CD14-positive monocyte (primary cell): Measurements from ENCODE around the gene KCNN3. TPM values are rescaled to one million over a fixed set of nuclear protein-coding genes. Genes with fewer than 3 reads are reported as not detected.

ENCODE experiments used
- DNase-seq, 3 donors: peaks; one replicate each; pipeline ENCODE4 v3.0.0-alpha.2; 2011 to 2022
- H2AFZ ChIP-seq: 2 replicates; pipeline ENCODE4 v1.6.0; 2012; ENCODE audit warnings: mild to moderate bottlenecking, low read depth, low read length, inconsistent platforms; ENCODE audit not compliant: insufficient read depth, poor library complexity, severe bottlenecking
- H3K27ac ChIP-seq, 2 donors: 1 replicate in 1 of 2; 2 replicates in 1 of 2; pipeline ENCODE4 v1.5.1; 2012 to 2013; ENCODE audit warnings: low read length in 2 of 2, control low read depth in 1 of 2, inconsistent platforms in 1 of 2, low read depth in 1 of 2, mild to moderate bottlenecking in 1 of 2
- H3K27me3 ChIP-seq, 2 donors: one replicate each; pipeline versions ENCODE4 v1.6.0 to v1.6.1; 2011 to 2013; ENCODE audit warnings: low read length in 2 of 2; ENCODE audit not compliant: control insufficient read depth in 2 of 2, insufficient read depth in 2 of 2
- H3K36me3 ChIP-seq, 2 donors: replicated peaks in 1 of 2; 1 replicate in 1 of 2; 2 replicates in 1 of 2; pipeline versions ENCODE4 v1.5.1 to v1.6.1; 2012 to 2013; ENCODE audit warnings: low read length in 2 of 2, control low read depth in 1 of 2, inconsistent platforms in 1 of 2, mild to moderate bottlenecking in 1 of 2; ENCODE audit not compliant: insufficient read depth in 2 of 2, control insufficient read depth in 1 of 2
- H3K4me1 ChIP-seq, 2 donors: 1 replicate in 1 of 2; 2 replicates in 1 of 2; pipeline versions ENCODE4 v1.5.1 to v1.6.1; 2012 to 2013; ENCODE audit warnings: low read length in 2 of 2, control low read depth in 1 of 2, inconsistent platforms in 1 of 2, mild to moderate bottlenecking in 1 of 2, moderate library complexity in 1 of 2; ENCODE audit not compliant: insufficient read depth in 2 of 2, control insufficient read depth in 1 of 2
- H3K4me2 ChIP-seq: replicated peaks from 2 replicates; pipeline ENCODE3; 2012; ENCODE audit warnings: low read length, moderate library complexity, mild to moderate bottlenecking; ENCODE audit not compliant: poor library complexity, severe bottlenecking; ENCODE audit errors: extremely low read depth
- H3K4me3 ChIP-seq, 3 experiments: fragments of 200-600 bp in 1 of 3; sonication (generic) in 1 of 3; replicated peaks in 1 of 3; 1 replicate in 2 of 3; 2 replicates in 1 of 3; pipeline ENCODE4 v1.5.1; 2011 to 2013; ENCODE audit warnings: low read length in 3 of 3, mild to moderate bottlenecking in 3 of 3, control low read depth in 2 of 3, low read depth in 2 of 3, inconsistent platforms in 1 of 3, moderate library complexity in 1 of 3
- H3K79me2 ChIP-seq: 2 replicates; pipeline ENCODE4 v1.6.0; 2012; ENCODE audit warnings: mild to moderate bottlenecking, control low read depth, inconsistent platforms, low read length, moderate library complexity; ENCODE audit not compliant: insufficient read depth
- H3K9ac ChIP-seq: 2 replicates; pipeline ENCODE4 v1.6.0; 2017; ENCODE audit warnings: low read length, mild to moderate bottlenecking; ENCODE audit not compliant: insufficient read depth, poor library complexity, severe bottlenecking
- H3K9me3 ChIP-seq, 2 donors: replicated peaks in 1 of 2; 1 replicate in 1 of 2; 2 replicates in 1 of 2; pipeline versions ENCODE4 v1.5.1 to v1.6.1; 2012 to 2013; ENCODE audit warnings: low read length in 2 of 2, control low read depth in 1 of 2; ENCODE audit not compliant: control insufficient read depth in 1 of 2, insufficient read depth in 1 of 2
- H4K20me1 ChIP-seq: 2 replicates; pipeline ENCODE4 v1.6.0; 2012; ENCODE audit warnings: mild to moderate bottlenecking, low read length, control low read depth, moderate library complexity; ENCODE audit not compliant: insufficient read depth
- H3K27ac Mint-ChIP-seq, 7 donors: one replicate each; pipeline ENCODE4 v1.8.0; 2020; ENCODE audit warnings: mild to moderate bottlenecking in 7 of 7, mixed read lengths in 7 of 7, moderate library complexity in 6 of 7, inconsistent platforms in 2 of 7
- H3K27me3 Mint-ChIP-seq, 3 donors: one replicate each; pipeline ENCODE4 v1.8.0; 2021 to 2022; ENCODE audit warnings: low read depth in 3 of 3, mild to moderate bottlenecking in 3 of 3, mixed read lengths in 3 of 3, moderate library complexity in 3 of 3, inconsistent platforms in 1 of 3
- H3K36me3 Mint-ChIP-seq, 2 donors: one replicate each; pipeline ENCODE4 v1.8.0; 2020; ENCODE audit warnings: mixed read lengths in 2 of 2, inconsistent platforms in 1 of 2, mild to moderate bottlenecking in 1 of 2
- H3K4me1 Mint-ChIP-seq: one replicate; pipeline ENCODE4 v1.8.0; 2020; ENCODE audit warnings: mild to moderate bottlenecking, mixed read lengths
- H3K4me3 Mint-ChIP-seq, 2 donors: one replicate each; pipeline ENCODE4 v1.8.0; 2020; ENCODE audit warnings: mild to moderate bottlenecking in 2 of 2, mixed read lengths in 2 of 2, moderate library complexity in 1 of 2
- H3K9me3 Mint-ChIP-seq, 7 donors: one replicate each; pipeline ENCODE4 v1.8.0; 2020 to 2022; ENCODE audit warnings: mixed read lengths in 7 of 7, mild to moderate bottlenecking in 6 of 7, moderate library complexity in 6 of 7, inconsistent platforms in 2 of 7
- CTCF ChIP-seq: fragments of 200-600 bp; IDR thresholded peaks from one replicate; pipeline ENCODE4 v1.8.0; 2022; ENCODE audit warnings: antibody characterized with exemption, mild to moderate bottlenecking
- WGBS: methylation state at CpG from one replicate; pipeline ENCODE4 v1.1.5; 2013; ENCODE audit warnings: missing lambda C conversion rate; ENCODE audit not compliant: insufficient coverage; 5-methylcytosine and 5-hydroxymethylcytosine counted together
- intact Hi-C, 2 donors: fragments of 100-400 bp; cut with micrococcal nuclease; formaldehyde crosslinking; loops; one replicate each; pipeline versions ENCODE4 v1.15.0 to v1.15.1; 2023
- polyA plus RNA-seq, 3 donors: library from polyadenylated mRNA; depleted of rRNA in 1 of 3; unstranded in 2 of 3; stranded (reverse) in 1 of 3; fragments of 300-500 nt in 2 of 3; fragments of >200 nt in 1 of 3; fragmentation: Illumina TruSeq in 2 of 3; gene quantifications; 1 replicate in 2 of 3; 2 replicates in 1 of 3; pipeline ENCODE4 v1.2.3, GENCODE V29; 2012 to 2021

KCNN3 gene
- polyA plus RNA-seq, 3 donors: not detected

GRCh38 chr1:154777781-154778180 is 92.3 kb downstream of the KCNN3 start:
- H2AFZ ChIP-seq: no peak overlapping the region
- Mint-ChIP-seq H3K27ac (no peak overlapping the region), H3K36me3 (no peaks in the 10 kb centered on the region), H3K4me1 (no peaks in the 10 kb centered on the region), H3K27me3 (peaks cover 2 to 10% (median 3%) of the 10 kb centered on the region in 3 donors), H3K4me3 (no peak overlapping the region), H3K9me3 (peaks cover 0 to 8% (median 1%) of the 10 kb centered on the region in 7 donors)
- intact Hi-C loops: no loop called here
- no peaks in the 10 kb centered on the region for H3K4me1 ChIP-seq
- TF ChIP-seq CTCF: no peak
- no peak for DNase-seq
- WGBS: 80% methylated on average over 2 of the region's 5 CpGs
- H3K9ac ChIP-seq: no peak overlapping the region
- H3K4me2 ChIP-seq: no peak overlapping the region
- H4K20me1 ChIP-seq: no peaks in the 10 kb centered on the region
- H3K79me2 ChIP-seq: no peaks in the 10 kb centered on the region
- no peak overlapping the region for H3K27ac ChIP-seq
- no peaks in the 10 kb centered on the region for H3K27me3 ChIP-seq
- peaks cover 0 to 7% of the 10 kb centered on the region in 2 donors for H3K9me3 ChIP-seq
- H3K4me3 ChIP-seq: no peak overlapping the region
- H3K36me3 ChIP-seq: no peaks in the 10 kb centered on the region

GRCh38 chr1:154777154-154777553 is 92.9 kb downstream of the KCNN3 start:
- DNase-seq: no peak

More at GRCh38 chr1:154777154-154777553, 92.9 kb downstream of the KCNN3 start:
- Histone ChIP-seq H3K4me1 (no peaks in the 10 kb centered on the region), H3K9ac (no peak overlapping the region), H3K4me2 (no peak overlapping the region), H4K20me1 (no peaks in the 10 kb centered on the region), H3K4me3 (no peak overlapping the region), H3K27me3 (no peaks in the 10 kb centered on the region), H2AFZ (no peak overlapping the region), H3K36me3 (no peaks in the 10 kb centered on the region), H3K9me3 (peaks cover 0 to 7% of the 10 kb centered on the region in 2 donors), H3K79me2 (no peaks in the 10 kb centered on the region), H3K27ac (no peak overlapping the region)
- no peak for TF ChIP-seq CTCF
- H3K4me1 Mint-ChIP-seq: no peaks in the 10 kb centered on the region
- whole genome bisulfite sequencing: no CpG with 5 or more reads among the region's 5 CpGs
- H3K9me3 Mint-ChIP-seq: peaks cover 0 to 8% (median 1%) of the 10 kb centered on the region in 7 donors
- H3K4me3 Mint-ChIP-seq: no peak overlapping the region
- no peaks in the 10 kb centered on the region for H3K36me3 Mint-ChIP-seq
- peaks cover 2 to 10% (median 4%) of the 10 kb centered on the region in 3 donors for H3K27me3 Mint-ChIP-seq
- intact Hi-C loops: no loop called here
- no peak overlapping the region for H3K27ac Mint-ChIP-seq
